HG03439 (cell line): ENCODE data around the gene LMOD1.
"Not testable (repeated sequence)": the region's sequence is repeated elsewhere in the genome, so short reads cannot be mapped to it uniquely, and the experiment has no call there.

Source experiments
- ATAC-seq: cut with Tn5 transposase; IDR thresholded peaks from one replicate; pipeline ENCODE4 v1.9.1; 2021; ENCODE audit warnings: mild to moderate bottlenecking, moderate library complexity; ENCODE audit not compliant: unreplicated experiment

LMOD1 gene

GRCh38 chr1:201949491-201949890 is 3.1 kb upstream of the LMOD1 start:
- ATAC-seq, result no peak

- no peak for ATAC-seq
Observed at GRCh38 chr1:201947697-201948008, 1.3 kb upstream of the LMOD1 start.

- no peak for ATAC-seq
Observed at GRCh38 chr1:201945863-201946223, 505 bp downstream of the LMOD1 start.

- ATAC-seq, result no peak
Observed at GRCh38 chr1:201945157-201945556, 1.2 kb downstream of the LMOD1 start.

- ATAC-seq, result no peak
Observed at GRCh38 chr1:201944639-201945038, 1.7 kb downstream of the LMOD1 start.

DNA sequence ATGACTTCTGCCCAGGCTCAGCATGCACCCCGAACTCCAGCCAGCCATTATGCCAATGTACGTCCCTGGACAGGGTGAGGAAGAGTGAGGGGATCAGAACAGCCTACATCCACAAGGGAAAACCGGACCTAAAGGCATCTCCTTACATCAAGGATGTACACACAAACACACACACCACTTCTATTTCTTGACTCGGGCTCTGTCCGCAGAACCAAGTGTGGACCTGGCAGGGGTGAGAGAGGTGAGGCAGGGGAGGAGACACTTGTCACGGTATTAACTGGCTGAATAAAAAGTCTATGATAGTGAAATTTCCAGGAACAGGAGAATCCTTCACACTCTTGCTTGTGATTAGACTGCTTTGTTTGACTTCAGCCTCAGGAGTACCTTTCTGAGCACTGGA is 2.3 kb downstream of the LMOD1 start:
- no peak for ATAC-seq

DNA sequence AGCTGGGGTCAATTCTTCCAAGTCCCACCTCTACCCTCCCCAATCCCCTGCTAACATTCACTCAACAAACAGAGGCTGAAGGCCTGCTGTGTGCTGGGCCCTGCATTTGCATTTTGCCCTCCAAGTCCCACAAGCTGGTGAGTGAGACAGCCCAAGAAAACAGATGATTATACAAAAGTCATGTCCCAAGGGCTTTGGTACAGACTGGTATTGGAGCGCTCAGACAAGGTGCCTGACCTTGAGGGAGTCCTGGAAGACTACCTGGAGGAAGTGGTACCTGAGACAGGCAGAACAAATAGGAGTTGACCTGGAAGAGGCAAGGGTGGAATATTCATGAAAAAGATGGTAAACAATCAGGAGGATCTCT is 4.2 kb downstream of the LMOD1 start:
- no peak for ATAC-seq

- ATAC-seq, result no peak
Observed at GRCh38 chr1:201941420-201942128, 4.8 kb downstream of the LMOD1 start.

DNA sequence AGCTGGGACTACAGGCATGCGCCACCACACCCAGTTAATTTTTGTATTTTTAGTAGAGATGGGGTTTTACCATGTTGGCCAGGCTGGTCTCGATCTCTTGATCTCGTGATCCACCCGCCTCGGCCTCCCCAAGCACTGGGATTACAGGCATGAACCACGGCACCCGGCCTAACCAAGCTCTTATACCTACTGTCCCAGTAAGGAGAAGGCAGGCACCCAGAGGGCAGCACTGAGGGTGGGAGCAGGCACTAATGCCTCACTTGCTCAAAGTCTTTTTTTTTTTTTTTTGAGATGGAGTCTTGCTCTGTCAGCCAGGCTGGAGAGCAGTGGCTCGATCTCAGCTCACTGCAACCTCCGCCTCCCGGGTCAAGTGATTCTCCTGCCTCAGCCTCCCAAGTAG is 6.0 kb downstream of the LMOD1 start:
- ATAC-seq, result not testable (repeated sequence)

- ATAC-seq, result no peak
Observed at GRCh38 chr1:201939574-201939973, 6.8 kb downstream of the LMOD1 start.

GRCh38 chr1:201939148-201939547 is 7.2 kb downstream of the LMOD1 start:
- no peak for ATAC-seq

GRCh38 chr1:201938440-201939035 is 7.8 kb downstream of the LMOD1 start:
- ATAC-seq, result no peak

DNA sequence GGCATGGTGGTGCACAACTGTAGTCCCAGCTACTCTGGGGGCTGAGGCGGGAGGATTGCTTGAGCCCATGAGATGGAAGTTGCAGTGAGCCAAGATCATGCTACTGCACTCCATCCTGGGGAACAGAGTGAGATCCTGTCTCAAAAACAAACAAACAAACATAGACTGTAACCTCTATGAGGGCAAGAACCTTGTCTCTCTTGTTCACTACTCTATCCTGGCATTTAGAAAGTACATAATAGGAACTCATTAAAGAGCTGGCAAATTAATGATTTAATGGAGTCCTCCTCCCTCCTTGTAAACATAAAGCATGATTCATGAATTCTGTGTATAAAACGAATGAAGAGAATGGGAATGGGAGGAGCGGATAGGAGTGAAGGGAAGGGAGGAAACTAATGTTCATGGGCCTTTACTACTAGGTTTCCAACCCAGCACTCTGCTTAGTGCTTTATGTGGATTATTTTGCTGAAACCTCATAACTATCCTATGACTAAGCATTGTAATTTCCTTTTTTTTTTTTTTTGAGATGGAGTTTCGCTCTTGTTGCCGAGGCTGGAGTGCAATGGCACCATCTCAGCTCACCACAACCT is 8.6 kb downstream of the LMOD1 start:
- no peak for ATAC-seq

- no peak for ATAC-seq
Observed at GRCh38 chr1:201933840-201934430, 12.4 kb downstream of the LMOD1 start.

GRCh38 chr1:201930803-201931202 is 15.5 kb downstream of the LMOD1 start:
- no peak for ATAC-seq

DNA sequence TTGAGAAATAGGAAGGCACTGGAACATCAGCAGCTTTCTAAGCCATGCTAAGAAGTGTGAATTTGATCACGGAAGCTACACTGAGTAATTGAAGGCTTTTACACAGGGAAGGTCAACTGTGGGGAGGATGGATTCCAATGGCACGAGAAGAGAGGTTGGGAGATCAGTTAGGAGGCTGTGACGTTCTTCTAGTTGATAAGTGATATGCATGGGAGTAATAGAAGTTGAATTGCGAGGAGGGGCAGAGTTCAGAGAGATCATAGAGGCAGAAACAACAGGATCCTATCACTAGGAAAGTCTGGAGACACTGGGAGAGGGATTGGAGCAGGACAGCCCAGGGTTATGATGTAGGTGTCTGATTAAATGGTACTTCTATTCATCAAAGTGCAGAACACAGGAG is 16.2 kb downstream of the LMOD1 start:
- no peak for ATAC-seq

- no peak for ATAC-seq
Observed at GRCh38 chr1:201928266-201928665, 18.1 kb downstream of the LMOD1 start.

- ATAC-seq, result no peak
Observed at GRCh38 chr1:201925981-201926645, 20.2 kb downstream of the LMOD1 start.

GRCh38 chr1:201925301-201925567 is 21.1 kb downstream of the LMOD1 start:
- ATAC-seq, result no peak

- no peak for ATAC-seq
Observed at GRCh38 chr1:201921952-201922558, 24.3 kb downstream of the LMOD1 start.

- no peak for ATAC-seq
Observed at GRCh38 chr1:201918343-201918742, 28.0 kb downstream of the LMOD1 start.
